ENCODE data around the gene ONECUT3. TPM values are rescaled to one million over a fixed set of nuclear protein-coding genes. Genes with fewer than 3 reads are reported as not detected.

The ONECUT3 gene
- total RNA-seq, 2 donors from 2014 or later = 0.42 TPM; not detected in 1

- Histone ChIP-seq H3K4me1 (ENCODE audit: control insufficient read depth in 1 of 2, low read depth in 2 of 2) (peaks cover 4 to 17% of the 10 kb centered on the region in 2 donors), H3K36me3 (peaks cover 44% of the 10 kb centered on the region), H3K27ac (no peak overlapping the region), H3K27me3 (replicated peaks; ENCODE audit: insufficient read depth) (no peaks in the 10 kb centered on the region), H3K4me3 (no peak overlapping the region), H3K9me3 (no peaks in the 10 kb centered on the region)
- no peak for TF ChIP-seq CTCF (IDR thresholded peaks at IDR 0.05)
- ATAC-seq (ENCODE audit: insufficient number of reproducible peaks, low FRiP score, low read depth) = no peak
- DNase-seq (ENCODE audit: low spot score) = no peak
Measured at GRCh38 chr19:1815605-1816529, 62.6 kb downstream of the ONECUT3 start.

GRCh38 chr19:1816530-1817298 is 63.4 kb downstream of the ONECUT3 start:
- Histone ChIP-seq H3K27ac (no peak overlapping the region), H3K9me3 (no peaks in the 10 kb centered on the region), H3K4me3 (no peak overlapping the region), H3K4me1 (ENCODE audit: control insufficient read depth in 1 of 2, low read depth in 2 of 2) (peaks cover 2 to 12% of the 10 kb centered on the region in 2 donors), H3K36me3 (peaks cover 49% of the 10 kb centered on the region), H3K27me3 (replicated peaks; ENCODE audit: insufficient read depth) (no peaks in the 10 kb centered on the region)
- TF ChIP-seq CTCF (IDR thresholded peaks at IDR 0.05) = no peak
- DNase-seq (ENCODE audit: low spot score) (no peak), ATAC-seq (ENCODE audit: insufficient number of reproducible peaks, low FRiP score, low read depth) (no peak)

GRCh38 chr19:1817553-1818179 is 64.4 kb downstream of the ONECUT3 start:
- ATAC-seq (ENCODE audit: insufficient number of reproducible peaks, low FRiP score, low read depth) = no peak
- TF ChIP-seq CTCF (IDR thresholded peaks at IDR 0.05) = no peak

GRCh38 chr19:1818549-1819195 is 65.4 kb downstream of the ONECUT3 start:
- Histone ChIP-seq H3K4me1 (ENCODE audit: control insufficient read depth in 1 of 2, low read depth in 2 of 2) (no peaks in the 10 kb centered on the region), H3K9me3 (no peaks in the 10 kb centered on the region), H3K4me3 (no peak overlapping the region), H3K27ac (no peak overlapping the region), H3K36me3 (peaks cover 69% of the 10 kb centered on the region), H3K27me3 (replicated peaks; ENCODE audit: insufficient read depth) (no peaks in the 10 kb centered on the region)
- ATAC-seq (ENCODE audit: insufficient number of reproducible peaks, low FRiP score, low read depth) = no peak
- no peak for TF ChIP-seq CTCF (IDR thresholded peaks at IDR 0.05)
- no peak for DNase-seq (ENCODE audit: low spot score)

More at GRCh38 chr19:1817553-1818179, 64.4 kb downstream of the ONECUT3 start:
- Histone ChIP-seq H3K4me1 (ENCODE audit: control insufficient read depth in 1 of 2, low read depth in 2 of 2) (peaks cover 0 to 8% of the 10 kb centered on the region in 2 donors), H3K27me3 (replicated peaks; ENCODE audit: insufficient read depth) (no peaks in the 10 kb centered on the region), H3K36me3 (peaks cover 59% of the 10 kb centered on the region), H3K4me3 (no peak overlapping the region), H3K27ac (no peak overlapping the region), H3K9me3 (no peaks in the 10 kb centered on the region)
- DNase-seq (ENCODE audit: low spot score) = no peak
